Stimulated activated CD4-positive, alpha-beta T cell treated with anti-CD3 and anti-CD28 coated beads, Interleukin-15, amount 100 ng/mL, for 24 hours (primary cell): ENCODE measurements around the gene OR5I1.
"Not testable (repeated sequence)": the region's sequence is repeated elsewhere in the genome, so short reads cannot be mapped to it uniquely, and the experiment has no call there.

ENCODE experiments used
- DNase-seq: peaks from one replicate; pipeline ENCODE4 v3.0.0-alpha.2; 2020

Gene OR5I1

DNA sequence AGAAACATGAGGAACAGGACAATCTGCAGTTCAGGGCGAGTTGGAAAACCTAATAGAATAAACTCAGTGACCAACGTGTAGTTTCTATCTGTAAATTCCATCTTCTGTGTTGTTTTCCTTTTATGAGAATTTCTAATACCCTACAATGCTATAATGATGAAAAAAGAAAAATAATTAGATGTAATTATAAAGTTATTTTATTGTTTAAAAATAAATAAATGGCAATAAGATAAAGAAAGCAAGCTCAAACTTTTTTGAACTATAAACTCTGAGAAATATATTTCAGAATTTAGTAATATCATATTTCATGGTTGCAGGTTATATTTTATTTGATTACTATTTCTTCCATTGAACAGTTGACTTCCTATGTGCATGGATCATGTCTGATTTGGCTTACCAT is at the start of gene OR5I1:
Gene OR5I1, minus strand, starts transcription at position 101 of the 400 bp plus-strand sequence. Its CDS starts 0 bp downstream, at position 101.
- DNase-seq, result no peak

- DNase-seq, result no peak
Measured at GRCh38 chr11:55970935-55971334, 34.7 kb upstream of the OR5I1 start.

DNA sequence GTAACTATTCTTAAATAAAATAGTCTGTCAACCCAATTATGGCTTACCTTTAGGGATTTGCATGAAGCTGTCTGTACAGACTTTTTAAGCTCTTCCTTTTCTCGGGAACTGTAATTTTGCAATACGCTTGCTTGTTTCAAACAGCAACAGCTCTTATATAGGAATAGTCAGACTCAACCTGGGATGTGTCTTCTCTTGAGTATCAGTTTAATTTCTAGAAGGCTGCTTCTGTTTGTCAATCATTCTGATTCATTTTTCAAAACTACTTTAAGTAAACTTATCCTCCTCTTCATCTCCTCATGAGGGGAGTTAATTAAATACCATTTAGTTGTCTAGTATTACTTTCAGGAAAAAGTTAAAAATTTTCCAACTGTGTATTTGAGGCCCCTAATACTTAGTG is 33.6 kb upstream of the OR5I1 start, which contains the start of gene OR10AG1:
Gene OR10AG1, minus strand, starts transcription at position 101 of the 400 bp plus-strand sequence. Its CDS starts 38 bp downstream, at position 63.
- no peak for DNase-seq

- DNase-seq, result no peak
Measured at GRCh38 chr11:55967914-55968313, 31.7 kb upstream of the OR5I1 start.

DNA sequence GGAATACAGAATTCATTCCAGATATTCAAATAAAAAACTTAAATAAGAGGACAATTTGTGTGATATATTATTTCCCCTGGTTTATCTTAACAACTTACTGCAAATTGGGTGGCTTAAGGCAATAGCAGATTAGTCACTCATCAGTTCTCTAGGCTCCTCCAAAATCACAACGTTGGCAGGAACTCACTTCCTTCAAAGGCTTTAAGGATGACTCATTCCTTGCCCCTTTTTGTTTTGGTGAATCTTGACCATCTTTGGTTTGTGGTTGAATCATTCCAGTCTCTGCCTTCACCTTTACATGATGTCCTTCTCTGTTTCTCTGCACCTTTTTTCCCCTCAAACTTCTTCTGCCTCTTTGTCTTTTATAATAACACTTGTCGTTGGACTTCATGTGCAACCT is 30.2 kb upstream of the OR5I1 start:
- no peak for DNase-seq

DNA sequence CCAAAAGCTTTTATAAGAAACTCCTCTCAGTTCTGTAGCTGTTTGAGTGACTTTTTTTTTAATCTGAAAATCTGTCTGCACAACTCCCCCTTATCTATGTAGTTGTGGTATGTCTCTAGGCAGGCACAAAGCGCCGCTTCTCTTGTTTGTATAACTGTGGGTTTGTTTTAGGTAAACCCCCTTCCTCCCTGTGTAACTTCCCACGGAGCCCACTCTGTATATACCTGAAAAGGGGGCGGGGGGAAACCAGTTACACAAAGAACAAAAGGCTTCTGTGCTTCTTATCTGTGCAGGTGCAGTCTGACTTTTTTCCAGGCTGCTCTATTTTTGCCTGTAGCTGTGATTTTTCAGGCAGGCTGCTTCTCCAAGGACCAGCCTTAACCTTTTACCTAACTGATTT is 20.3 kb upstream of the OR5I1 start:
- DNase-seq, result no peak

DNA sequence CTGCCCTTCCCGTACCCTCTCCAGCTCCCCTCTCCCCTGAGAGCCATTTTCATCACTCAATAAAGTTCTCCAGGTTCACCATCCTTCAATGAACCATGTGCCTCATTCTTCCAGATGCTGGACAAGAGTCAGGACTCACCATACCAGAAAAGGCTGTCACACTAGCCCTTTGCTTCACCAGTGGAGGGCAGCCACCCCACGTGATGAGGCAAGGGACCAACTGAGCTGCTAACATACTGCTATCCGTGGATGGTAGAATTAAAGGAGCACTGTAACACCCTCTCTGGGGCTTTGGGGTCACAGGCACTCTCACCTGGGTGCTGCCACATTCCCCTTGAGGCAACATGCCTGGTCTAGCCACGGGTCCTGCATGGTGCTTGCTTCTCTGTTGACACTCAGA is 13.1 kb upstream of the OR5I1 start:
- DNase-seq, result no peak

DNA sequence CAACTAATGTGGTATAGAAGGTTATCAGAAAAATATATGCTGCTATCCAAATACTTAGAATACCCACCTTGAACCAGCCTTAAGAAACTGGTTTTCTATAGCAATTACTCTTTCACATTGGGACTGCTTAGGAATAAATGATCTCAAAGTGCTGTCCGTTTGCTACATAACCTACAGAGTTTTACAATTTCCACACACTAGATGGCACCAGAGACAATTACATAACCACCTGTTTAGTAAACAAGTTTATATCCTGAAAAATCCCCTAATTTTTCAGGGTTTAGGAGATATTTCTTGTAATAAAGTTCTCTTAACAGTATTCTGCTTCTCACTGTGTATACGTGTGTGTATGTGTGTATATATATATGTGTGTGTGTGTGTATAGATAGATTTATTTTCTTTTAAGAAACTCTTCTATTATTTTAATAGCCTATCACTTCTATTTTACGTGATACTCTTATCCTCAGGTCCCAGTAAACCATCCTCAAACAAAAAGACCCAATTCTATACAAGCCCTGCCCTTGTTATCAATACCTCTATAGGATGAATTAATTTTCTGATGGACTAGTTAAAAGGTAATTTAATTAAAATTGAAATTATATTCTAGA is 6.7 kb upstream of the OR5I1 start:
- no peak for DNase-seq

- no peak for DNase-seq
Measured at GRCh38 chr11:55920537-55920936, 15.7 kb downstream of the OR5I1 start.

DNA sequence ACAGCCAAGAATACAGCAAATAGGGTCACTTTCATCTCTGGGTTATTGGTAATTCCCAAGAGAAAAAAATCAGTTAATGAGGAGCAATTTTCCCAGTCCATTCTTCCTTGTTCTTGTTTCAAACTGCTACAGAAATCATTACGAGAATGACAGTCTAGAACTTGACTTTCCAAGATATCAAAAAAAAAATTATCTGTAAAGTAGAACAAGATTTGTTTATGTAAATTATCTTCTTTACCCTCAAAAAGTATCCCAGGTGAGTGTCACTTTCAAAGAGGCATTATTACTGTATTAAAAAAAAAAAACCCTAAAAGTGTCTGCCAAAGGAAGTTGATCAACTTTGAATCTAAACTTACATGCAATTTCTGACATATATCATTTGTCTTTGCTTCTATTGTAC is 21.7 kb downstream of the OR5I1 start, which contains the start of gene OR5W2:
Gene OR5W2, minus strand, starts transcription at position 101 of the 400 bp plus-strand sequence. Its CDS starts 0 bp downstream, at position 101.
- DNase-seq, result no peak

GRCh38 chr11:55902308-55902707 is 33.9 kb downstream of the OR5I1 start:
- DNase-seq, result no peak

DNA sequence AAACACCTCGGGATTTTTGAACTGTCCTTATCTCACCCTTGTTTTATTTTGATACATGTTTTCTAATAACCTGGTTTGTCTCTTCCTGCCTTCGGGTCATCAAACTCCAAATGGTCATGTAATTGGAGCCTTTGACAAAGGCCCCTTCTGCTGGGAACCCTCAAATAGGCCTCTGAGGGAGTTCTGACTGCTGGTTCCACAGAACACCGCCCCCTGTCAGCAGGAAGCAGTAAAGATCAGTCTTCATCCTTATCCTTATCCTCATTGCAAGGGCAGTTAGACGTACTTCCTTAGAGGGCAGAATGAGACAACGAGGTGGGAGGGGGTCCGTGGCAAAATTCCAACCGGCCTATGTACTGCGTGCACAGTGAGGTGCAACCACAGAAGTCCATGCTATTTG is 41.0 kb downstream of the OR5I1 start:
- DNase-seq, result no peak

DNA sequence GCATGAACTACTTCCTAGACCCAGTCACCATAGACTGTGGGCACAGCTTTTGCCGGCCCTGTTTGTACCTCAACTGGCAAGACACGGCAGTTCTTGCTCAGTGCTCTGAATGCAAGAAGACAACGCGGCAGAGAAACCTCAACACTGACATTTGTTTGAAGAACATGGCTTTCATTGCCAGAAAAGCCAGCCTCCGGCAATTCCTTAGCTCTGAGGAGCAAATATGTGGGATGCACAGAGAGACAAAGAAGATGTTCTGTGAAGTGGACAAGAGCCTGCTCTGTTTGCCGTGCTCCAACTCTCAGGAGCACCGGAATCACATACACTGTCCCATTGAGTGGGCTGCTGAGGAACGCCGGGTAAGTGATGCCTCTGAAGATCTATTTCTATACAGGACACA is 50.7 kb downstream of the OR5I1 start:
- not testable (repeated sequence) for DNase-seq
